Measurements from ENCODE around the gene PET100. TPM values are rescaled to one million over a fixed set of nuclear protein-coding genes. Genes with fewer than 3 reads are reported as not detected.

The PET100 gene
- total RNA-seq, 1 donor from 2014 or later: 24.7 TPM

- no peak for DNase-seq
These were observed 17.0 kb upstream of the PET100 start for GRCh38 chr19:7612282-7613274.

- DNase-seq: no peak
These were observed 14.5 kb upstream of the PET100 start for GRCh38 chr19:7614859-7615741.

GRCh38 chr19:7617172-7617571, 12.4 kb upstream of the PET100 start:
- DNase-seq: no peak

GRCh38 chr19:7617735-7618134, 11.9 kb upstream of the PET100 start:
- DNase-seq: no peak

- peak; percentile 9 for DNase-seq
These were observed 11.2 kb upstream of the PET100 start for GRCh38 chr19:7618348-7618747.

GRCh38 chr19:7618771-7619510, 10.7 kb upstream of the PET100 start:
- no peak for DNase-seq

GRCh38 chr19:7619671-7620441, 9.7 kb upstream of the PET100 start:
- DNase-seq: no peak

GRCh38 chr19:7620442-7621412, 8.9 kb upstream of the PET100 start:
- DNase-seq: no peak

- no peak for DNase-seq
These were observed 6.5 kb upstream of the PET100 start for GRCh38 chr19:7622933-7623685.

- no peak for DNase-seq
These were observed 5.6 kb upstream of the PET100 start for GRCh38 chr19:7623725-7624603.

- no peak for DNase-seq
These were observed 4.8 kb upstream of the PET100 start for GRCh38 chr19:7624810-7625209.

GRCh38 chr19:7625763-7626372, 3.7 kb upstream of the PET100 start:
- no peak for DNase-seq

GRCh38 chr19:7627166-7627565, 2.4 kb upstream of the PET100 start:
- no peak for DNase-seq

GRCh38 chr19:7628589-7629311, 843 bp upstream of the PET100 start:
- no peak for DNase-seq

GRCh38 chr19:7631577-7631976, 2.0 kb downstream of the PET100 start:
- no peak for DNase-seq

GRCh38 chr19:7632340-7633203, 3.0 kb downstream of the PET100 start:
- DNase-seq: no peak

- no peak for DNase-seq
These were observed 4.1 kb downstream of the PET100 start, which contains the start of gene PCP2 for GRCh38 chr19:7633698-7634097. PCP2 (minus strand) TSS chr19:7633719; CDS start chr19:7633457, 262 bp downstream.
